CD4-positive, alpha-beta T cell (primary cell): Measurements from ENCODE around the gene MYO3A. TPM values are rescaled to one million over a fixed set of nuclear protein-coding genes. Genes with fewer than 3 reads are reported as not detected.
A peak's percentile ranks its signal among the peaks of the same experiment; 100 is the strongest.

ENCODE experiments used
- ATAC-seq: fragments of 200-7000 bp; cut with Tn5 transposase; one replicate; pipeline ENCODE4 v1.10.0; 2022; ENCODE audit warnings: mild to moderate bottlenecking; ENCODE audit not compliant: poor library complexity
- CTCF ChIA-PET: fragments of 350-600 bp; sonication (Branson Sonifier 250); formaldehyde crosslinking; loops from one replicate; lab custom pipeline; 2021; ENCODE audit warnings: antibody characterized with exemption, inconsistent platforms; lab: Charles Lee
- POLR2A ChIA-PET: fragments of 350-600 bp; sonication (Branson Sonifier 250); formaldehyde crosslinking; loops from one replicate; lab custom pipeline; 2021; ENCODE audit warnings: antibody characterized with exemption, inconsistent platforms; lab: Charles Lee
- DNase-seq, 14 experiments: peaks; one replicate each; pipeline ENCODE4 v3.0.0-alpha.2; 2013 to 2020; ENCODE audit warnings: mixed read lengths in 2 of 14
- H3K27ac ChIP-seq, 2 donors: one replicate each; pipeline versions ENCODE4 v1.5.1 to v1.7.0; 2013; ENCODE audit warnings: low read length in 2 of 2, low read depth in 1 of 2, mild to moderate bottlenecking in 1 of 2
- H3K27me3 ChIP-seq, 2 experiments: 1 replicate in 1 of 2; 2 replicates in 1 of 2; pipeline versions ENCODE4 v1.6.1 to v1.7.0; 2013; ENCODE audit warnings: low read length in 2 of 2, control low read depth in 1 of 2, mild to moderate bottlenecking in 1 of 2, moderate library complexity in 1 of 2; ENCODE audit not compliant: insufficient read depth in 2 of 2, control insufficient read depth in 1 of 2
- H3K36me3 ChIP-seq: one replicate; pipeline ENCODE4 v1.6.1; 2013; ENCODE audit warnings: low read length, control low read depth; ENCODE audit not compliant: insufficient read depth
- H3K4me1 ChIP-seq: one replicate; pipeline ENCODE4 v1.6.1; 2013; ENCODE audit warnings: low read length, control low read depth; ENCODE audit not compliant: insufficient read depth
- H3K4me3 ChIP-seq: one replicate; pipeline ENCODE4 v1.5.1; 2013; ENCODE audit warnings: mild to moderate bottlenecking, low read length, moderate library complexity
- H3K9me3 ChIP-seq, 2 experiments: 1 replicate in 1 of 2; 2 replicates in 1 of 2; pipeline versions ENCODE4 v1.6.1 to v1.7.0; 2013; ENCODE audit warnings: low read length in 2 of 2, mild to moderate bottlenecking in 2 of 2, control low read depth in 1 of 2, moderate library complexity in 1 of 2; ENCODE audit not compliant: control insufficient read depth in 1 of 2, insufficient read depth in 1 of 2
- H3K27ac Mint-ChIP-seq: one replicate; pipeline ENCODE4 v1.8.0; 2020; ENCODE audit warnings: mixed read lengths
- H3K27me3 Mint-ChIP-seq: one replicate; pipeline ENCODE4 v1.8.0; 2021; ENCODE audit warnings: mixed read lengths
- H3K36me3 Mint-ChIP-seq: one replicate; pipeline ENCODE4 v1.8.0; 2021; ENCODE audit warnings: low read depth, mixed read lengths
- H3K4me1 Mint-ChIP-seq: one replicate; pipeline ENCODE4 v1.8.0; 2021; ENCODE audit warnings: low read depth, mixed read lengths
- H3K4me3 Mint-ChIP-seq: one replicate; pipeline ENCODE4 v1.8.0; 2020; ENCODE audit warnings: mild to moderate bottlenecking, mixed read lengths
- H3K9me3 Mint-ChIP-seq: one replicate; pipeline ENCODE4 v1.8.0; 2020; ENCODE audit warnings: mixed read lengths
- CTCF ChIP-seq: fragments of 200-600 bp; IDR thresholded peaks from one replicate; pipeline ENCODE4 v1.8.0; 2022; ENCODE audit warnings: antibody characterized with exemption, mild to moderate bottlenecking
- intact Hi-C, 2 experiments: fragments of 100-400 bp; cut with DNase I in 1 of 2; cut with micrococcal nuclease in 1 of 2; formaldehyde crosslinking; loops; one replicate each; pipeline versions ENCODE4 v1.15.1 to v1.9.0; 2023 to 2025; cut with DNase I, micrococcal nuclease
- total RNA-seq, 174 experiments: library from RNA in 2 of 174; stranded (reverse) in 2 of 174; gene quantifications; one replicate each; pipeline ENCODE4 v1.2.3 and lab custom pipeline; 2021 to 2026

MYO3A gene
- total RNA-seq, 2 experiments from 2014 or later = not detected

GRCh38 chr10:25934621-25935139, 651 bp downstream of the MYO3A start:
- H3K27ac Mint-ChIP-seq = no peak overlapping the region
- no peak for TF ChIP-seq CTCF
- no peaks in the 10 kb centered on the region for H3K4me1 ChIP-seq
- no peaks in the 10 kb centered on the region for H3K9me3 Mint-ChIP-seq
- no peaks in the 10 kb centered on the region for H3K36me3 Mint-ChIP-seq
- H3K27me3 ChIP-seq = peaks cover 19 to 29% of the 10 kb centered on the region in 2 experiments
- H3K4me3 ChIP-seq = peak overlapping the region; percentile 22
- peaks cover 0 to 8% of the 10 kb centered on the region in 2 experiments for H3K9me3 ChIP-seq
- peaks cover 64% of the 10 kb centered on the region for H3K27me3 Mint-ChIP-seq
- H3K4me1 Mint-ChIP-seq = peaks cover 10% of the 10 kb centered on the region
- no peaks in the 10 kb centered on the region for H3K36me3 ChIP-seq
- H3K27ac ChIP-seq = no peak overlapping the region
- intact Hi-C loops = no loop called here
- CTCF ChIA-PET = no interaction called here
- POLR2A ChIA-PET = no interaction called here
- ATAC-seq (no peak), DNase-seq (peak in 3 of 14 experiments; percentile 0 to 8 (median 4))
- H3K4me3 Mint-ChIP-seq = no peak overlapping the region

- Mint-ChIP-seq H3K36me3 (no peaks in the 10 kb centered on the region), H3K4me1 (peaks cover 10% of the 10 kb centered on the region), H3K4me3 (no peak overlapping the region), H3K27ac (no peak overlapping the region), H3K9me3 (no peaks in the 10 kb centered on the region), H3K27me3 (peaks cover 67% of the 10 kb centered on the region)
- no peak overlapping the region for H3K4me3 ChIP-seq
- ChIA-PET CTCF (no interaction called here), POLR2A (no interaction called here)
- ATAC-seq = no peak
- H3K36me3 ChIP-seq = no peaks in the 10 kb centered on the region
- H3K4me1 ChIP-seq = no peaks in the 10 kb centered on the region
- intact Hi-C loops = no loop called here
- no peak overlapping the region for H3K27ac ChIP-seq
- no peak for TF ChIP-seq CTCF
- peaks cover 19 to 28% of the 10 kb centered on the region in 2 experiments for H3K27me3 ChIP-seq
- H3K9me3 ChIP-seq = peaks cover 0 to 8% of the 10 kb centered on the region in 2 experiments
- DNase-seq = no peak
These were observed 4.4 kb downstream of the MYO3A start for GRCh38 chr10:25938405-25938804.

GRCh38 chr10:25944771-25945170, 10.7 kb downstream of the MYO3A start:
- Histone ChIP-seq H3K27me3 (peaks cover 0 to 5% of the 10 kb centered on the region in 2 experiments), H3K27ac (no peak overlapping the region), H3K9me3 (peaks cover 0 to 4% of the 10 kb centered on the region in 2 experiments), H3K4me1 (no peaks in the 10 kb centered on the region), H3K4me3 (no peak overlapping the region), H3K36me3 (no peaks in the 10 kb centered on the region)
- Mint-ChIP-seq H3K4me1 (no peaks in the 10 kb centered on the region), H3K27ac (no peak overlapping the region), H3K27me3 (peaks cover 47% of the 10 kb centered on the region), H3K9me3 (peaks cover 13% of the 10 kb centered on the region), H3K4me3 (no peak overlapping the region), H3K36me3 (no peaks in the 10 kb centered on the region)
- DNase-seq = no peak
- ATAC-seq = no peak
- intact Hi-C loops = no loop called here
- TF ChIP-seq CTCF = no peak
- POLR2A ChIA-PET = no interaction called here
- CTCF ChIA-PET = no interaction called here
